NCI-H1048 (cell line): Measurements from ENCODE around the gene CDK14.

Experiments used
- DNase-seq: peaks from one replicate; lab custom pipeline; 2025; lab: John Stamatoyannopoulos, UW

Gene CDK14

DNA sequence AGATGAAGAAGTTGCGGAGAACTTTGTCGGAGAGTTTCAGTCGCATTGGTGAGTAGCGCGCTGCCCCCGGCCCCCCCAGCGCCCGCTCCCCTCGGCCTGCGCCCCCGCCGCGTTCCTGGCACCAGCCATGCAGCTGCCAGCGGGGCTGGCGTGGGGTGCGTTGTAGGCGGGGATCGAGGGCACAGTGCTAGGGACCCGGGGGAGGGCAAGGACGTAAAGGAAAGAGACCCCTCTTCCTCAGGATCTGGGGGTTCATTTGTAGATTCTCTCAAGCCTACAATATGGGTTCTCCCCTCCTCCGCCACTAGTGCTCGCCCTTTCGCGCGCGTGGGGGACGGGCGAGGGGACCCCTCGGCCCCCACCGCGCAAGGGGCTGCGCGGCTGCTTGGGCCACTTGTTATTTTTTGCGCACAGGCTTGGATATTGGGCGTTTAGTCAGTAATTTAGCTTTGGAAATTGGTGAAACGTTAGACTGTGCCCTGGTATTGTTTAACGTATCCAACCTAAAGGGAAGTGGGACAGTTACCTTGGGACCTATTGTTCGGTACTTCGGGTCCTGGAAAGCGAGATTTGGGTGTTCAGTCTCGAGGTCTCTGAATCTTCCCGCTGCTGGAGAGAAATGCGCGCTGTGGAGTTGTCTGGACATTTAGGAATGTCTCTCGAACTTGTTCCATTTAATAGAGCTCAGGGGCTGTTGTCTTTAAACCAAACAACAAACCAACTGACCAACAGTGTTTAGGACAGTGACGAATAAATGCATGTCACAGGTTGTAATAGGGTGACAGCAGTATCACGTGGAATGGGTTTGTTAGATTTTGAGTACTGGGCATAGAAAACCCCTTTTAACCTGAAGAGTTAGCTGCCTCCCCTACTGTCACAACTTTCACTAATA, 796 bp downstream of the CDK14 start:
- no peak for DNase-seq

DNA sequence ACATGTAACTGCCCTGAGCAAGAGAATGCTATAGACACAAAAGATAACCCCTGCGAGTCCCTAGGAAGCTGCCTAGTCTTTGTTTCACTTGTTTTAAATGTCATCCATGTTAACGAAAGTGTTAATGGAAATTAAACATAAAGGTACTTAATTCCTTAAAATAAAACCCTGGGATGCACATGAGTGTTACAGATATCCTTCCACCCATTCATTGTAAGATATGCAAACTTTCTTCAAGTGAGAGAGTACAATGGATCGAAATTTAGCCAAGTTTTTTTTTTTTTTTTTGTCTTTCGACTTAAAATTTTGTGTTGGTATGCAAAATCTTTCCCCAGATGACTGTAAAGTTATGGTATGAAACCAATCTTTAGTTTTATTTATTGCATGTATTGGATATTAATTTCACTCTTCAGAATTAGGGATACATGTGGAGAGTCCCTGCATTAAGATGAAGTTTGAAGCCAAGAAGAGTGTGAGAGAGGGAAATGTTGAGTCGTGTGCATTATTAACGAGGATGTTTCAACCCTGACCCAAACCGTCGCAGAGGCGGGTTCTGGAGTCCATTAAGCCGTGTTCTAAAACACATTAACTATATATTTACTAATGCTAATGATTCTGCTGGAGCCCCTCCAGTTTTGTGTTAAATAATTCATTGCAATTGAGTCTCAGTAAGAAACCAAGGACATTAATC, 1.6 kb downstream of the CDK14 start:
- DNase-seq: no peak

DNA sequence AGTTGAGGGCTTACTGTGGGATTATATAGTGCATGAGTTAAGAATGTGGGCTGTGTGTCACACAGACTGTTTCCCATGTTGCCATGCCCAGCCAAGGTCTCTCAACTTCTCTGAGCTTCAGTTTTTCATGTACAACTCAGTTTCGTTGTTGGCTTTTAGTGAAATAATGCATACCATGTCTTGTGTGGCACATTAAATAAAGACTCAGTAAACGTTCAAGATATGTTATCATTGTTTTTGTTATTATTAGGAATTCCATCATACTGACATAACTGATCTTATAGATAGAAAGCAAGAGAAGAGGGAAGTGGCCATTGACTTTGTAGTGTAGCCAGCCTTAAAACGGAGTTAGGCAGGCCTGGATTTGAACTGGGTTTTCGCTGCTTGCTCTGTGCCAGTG, 2.9 kb downstream of the CDK14 start:
- DNase-seq: no peak

DNA sequence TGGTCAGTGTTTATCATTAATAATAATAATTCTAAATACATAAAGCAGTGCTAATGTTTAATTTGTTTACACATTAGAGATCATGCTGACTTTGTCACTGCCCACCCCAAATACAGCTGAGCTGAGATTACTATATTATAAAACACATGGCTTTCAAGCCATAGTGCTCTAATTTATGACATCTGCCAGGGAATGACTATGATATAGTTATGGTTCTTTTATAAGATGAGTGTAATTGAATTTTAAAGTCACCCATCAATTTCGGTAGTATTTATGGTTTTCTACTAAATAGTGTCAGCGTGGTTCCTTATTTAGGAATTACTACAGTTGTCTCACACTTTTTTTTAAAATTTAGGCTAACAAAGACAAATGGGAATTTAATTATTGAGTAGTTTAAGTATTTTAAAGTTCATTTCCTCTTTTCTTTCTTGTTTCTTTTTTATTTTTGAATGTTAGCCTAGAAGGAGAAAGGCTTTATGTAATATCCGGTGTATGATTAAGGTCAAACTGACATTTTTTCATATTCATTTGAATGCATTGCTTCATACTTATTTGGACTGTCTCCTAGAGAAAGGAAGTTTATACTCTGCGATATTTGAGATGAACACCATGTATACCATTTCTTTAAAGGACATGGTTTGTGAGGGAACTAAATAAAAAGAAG, 3.9 kb downstream of the CDK14 start:
- DNase-seq: no peak

DNA sequence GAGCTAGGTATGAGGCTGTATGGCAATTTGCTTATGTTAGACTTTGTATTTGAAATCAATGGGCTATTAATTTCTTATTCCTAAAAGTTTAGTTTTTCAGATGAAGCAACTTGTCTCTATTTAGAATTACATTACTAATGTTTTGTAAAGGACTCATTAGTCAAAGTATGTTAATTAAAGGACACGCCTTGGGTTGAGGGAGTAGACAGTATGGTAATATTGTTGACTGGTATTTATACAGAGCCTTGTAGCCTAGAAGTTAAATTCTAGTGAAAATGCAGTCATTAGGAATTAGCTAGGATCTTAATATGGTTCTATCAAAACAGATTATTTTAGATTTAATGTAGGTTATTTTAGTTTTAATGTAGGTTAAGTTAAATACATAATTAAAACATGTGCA, 6.2 kb downstream of the CDK14 start:
- no peak for DNase-seq

DNA sequence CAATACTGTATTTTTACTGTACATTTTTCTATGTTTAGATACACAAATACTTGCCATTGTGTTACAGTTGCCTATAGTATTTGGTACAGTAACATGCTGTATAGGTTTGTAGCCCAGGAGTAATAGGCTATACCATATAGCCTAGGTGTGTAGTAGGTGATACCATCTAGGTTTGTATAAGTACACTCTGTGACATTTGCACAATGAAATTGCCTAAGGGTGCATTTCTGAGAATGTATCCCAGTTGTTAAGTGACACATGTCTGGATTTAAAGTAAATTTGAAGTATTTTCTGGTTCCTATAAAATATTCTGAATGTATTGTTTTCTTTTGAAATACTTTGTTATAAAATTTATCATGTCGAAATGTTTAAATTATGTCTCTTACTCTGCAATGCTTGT, 7.2 kb downstream of the CDK14 start:
- no peak for DNase-seq

DNA sequence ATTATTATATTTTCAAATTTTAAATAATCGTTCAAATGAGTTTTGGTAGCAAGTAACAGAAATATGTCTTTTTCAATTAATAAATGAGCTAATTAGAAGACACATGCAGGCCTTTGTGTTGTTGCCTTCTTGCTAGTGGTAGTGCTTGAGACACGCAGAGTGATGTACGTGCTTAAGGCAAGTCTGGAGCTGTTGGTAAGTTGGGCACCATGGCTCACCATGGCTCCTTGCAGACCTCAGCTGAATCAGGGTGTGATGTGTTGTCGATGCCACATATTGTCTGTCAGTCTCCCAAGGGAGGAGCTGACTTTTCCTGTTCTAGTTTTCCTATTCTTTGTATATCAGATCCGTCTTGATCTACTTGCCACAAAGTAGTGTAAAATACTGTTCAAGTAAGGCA, 8.3 kb downstream of the CDK14 start:
- no peak for DNase-seq

DNA sequence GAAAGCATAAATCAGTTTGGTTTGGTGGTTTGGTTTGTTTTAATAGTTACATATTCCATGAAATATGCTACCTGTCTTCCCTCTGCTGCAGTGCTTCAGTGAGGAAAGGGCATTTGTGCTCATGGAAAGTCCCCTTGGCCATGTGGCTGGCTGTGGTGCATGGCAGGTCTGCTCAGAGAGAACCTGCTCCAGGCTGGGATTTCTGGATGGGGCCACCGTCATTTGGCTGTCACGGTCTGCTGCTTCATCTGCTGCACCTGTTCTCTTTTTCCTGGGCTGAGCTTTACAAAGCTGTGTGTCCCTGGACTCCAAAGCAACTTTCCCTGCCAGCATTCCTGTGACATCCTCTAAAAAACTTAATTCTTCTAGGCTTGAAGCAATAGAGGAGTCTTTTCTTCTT, 8.9 kb downstream of the CDK14 start:
- no peak for DNase-seq

DNA sequence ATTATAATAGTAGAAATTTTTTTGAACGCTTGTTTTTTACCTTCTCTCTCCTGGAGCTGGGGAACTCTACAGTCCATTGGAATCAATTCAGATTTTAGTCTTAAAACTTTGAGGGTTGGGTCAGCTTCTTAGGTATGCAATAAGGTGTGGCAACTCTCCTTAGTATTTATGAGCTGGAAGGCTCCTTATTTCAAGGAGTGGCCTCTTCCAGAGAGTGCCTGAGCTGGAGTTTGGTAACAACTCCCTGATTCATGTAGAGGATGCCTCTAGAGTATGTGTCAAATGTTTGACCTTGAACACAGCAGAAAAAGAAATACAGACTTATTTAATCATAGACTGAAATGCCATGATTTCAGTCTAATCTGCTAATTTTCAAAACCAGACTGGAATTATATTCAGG, 11.1 kb downstream of the CDK14 start:
- DNase-seq: no peak

DNA sequence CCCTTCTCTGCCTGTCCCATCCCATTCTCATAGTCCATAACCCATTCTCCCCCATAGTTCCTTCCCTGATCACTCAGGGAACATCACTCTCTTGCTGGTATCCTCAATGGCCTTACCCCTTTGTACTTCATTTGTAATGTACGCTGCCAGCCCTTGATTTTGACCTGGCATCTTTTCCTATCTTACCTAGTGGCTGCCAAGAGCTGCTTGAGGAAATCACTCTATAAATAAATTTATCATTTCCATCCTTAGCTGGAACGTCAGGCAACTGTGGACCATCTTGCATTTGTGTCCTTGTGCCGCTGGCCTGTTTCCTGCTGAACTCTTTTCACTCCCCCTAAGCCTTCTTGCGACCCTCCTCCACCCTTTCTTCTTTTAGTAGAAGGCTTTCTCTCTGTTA, 14.0 kb downstream of the CDK14 start:
- DNase-seq: no peak

DNA sequence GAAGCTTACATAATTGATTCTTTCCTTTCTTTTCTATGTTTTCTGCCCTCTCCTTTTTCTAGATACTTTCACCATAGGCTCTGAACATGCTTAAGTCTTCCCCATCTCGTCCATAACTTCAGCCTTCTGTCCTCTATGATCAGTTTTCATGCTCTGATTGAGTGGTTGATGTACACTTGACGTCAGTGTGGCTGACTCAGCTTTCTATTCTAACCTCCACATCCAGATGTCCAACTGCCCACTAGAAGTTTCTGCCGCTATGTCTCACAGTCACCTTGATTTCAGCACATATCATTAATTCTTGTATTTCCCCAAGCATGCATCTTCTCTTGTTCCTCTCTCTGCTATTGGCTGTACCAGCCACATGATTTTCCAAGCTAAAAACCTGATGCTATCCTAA, 15.0 kb downstream of the CDK14 start:
- DNase-seq: no peak

DNA sequence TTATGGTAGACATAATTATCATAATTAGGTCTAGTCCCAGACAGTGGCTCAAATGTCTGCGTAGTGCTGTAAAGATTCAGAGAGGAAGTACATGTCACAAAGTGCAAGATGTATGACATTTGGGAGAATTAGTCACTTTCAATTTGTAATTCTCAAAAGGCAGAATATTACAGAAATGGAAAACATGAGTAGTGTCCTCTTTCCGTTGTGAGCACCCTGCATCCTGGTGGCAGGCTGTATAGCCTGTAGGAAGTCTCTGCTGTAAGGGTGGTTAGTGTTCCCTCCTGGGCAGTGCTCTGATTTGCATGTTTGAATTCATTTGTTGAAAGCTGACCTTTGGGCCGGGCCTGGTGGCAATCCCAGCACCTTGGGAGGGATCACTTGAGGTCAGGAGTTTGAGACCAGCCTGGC, 17.0 kb downstream of the CDK14 start:
- DNase-seq: no peak

DNA sequence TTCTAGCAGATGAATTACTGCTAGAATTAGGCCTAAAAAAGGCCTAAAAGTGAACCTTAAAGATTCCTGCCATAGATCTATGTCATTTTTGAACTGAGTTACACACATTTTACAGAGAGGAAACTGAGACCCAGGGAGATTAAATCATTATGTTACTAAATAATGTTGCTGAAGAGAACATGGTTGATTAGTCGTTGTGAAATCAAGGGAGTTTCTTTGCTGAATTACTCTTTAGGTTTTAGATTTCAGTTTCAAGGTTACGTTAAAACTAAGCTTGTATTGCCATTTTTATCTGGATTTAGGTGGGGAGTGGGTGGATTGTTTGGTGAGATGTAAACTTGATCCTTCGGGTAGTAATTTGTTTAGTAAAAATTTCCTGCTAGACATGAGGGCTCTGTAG, 21.3 kb downstream of the CDK14 start:
- no peak for DNase-seq

DNA sequence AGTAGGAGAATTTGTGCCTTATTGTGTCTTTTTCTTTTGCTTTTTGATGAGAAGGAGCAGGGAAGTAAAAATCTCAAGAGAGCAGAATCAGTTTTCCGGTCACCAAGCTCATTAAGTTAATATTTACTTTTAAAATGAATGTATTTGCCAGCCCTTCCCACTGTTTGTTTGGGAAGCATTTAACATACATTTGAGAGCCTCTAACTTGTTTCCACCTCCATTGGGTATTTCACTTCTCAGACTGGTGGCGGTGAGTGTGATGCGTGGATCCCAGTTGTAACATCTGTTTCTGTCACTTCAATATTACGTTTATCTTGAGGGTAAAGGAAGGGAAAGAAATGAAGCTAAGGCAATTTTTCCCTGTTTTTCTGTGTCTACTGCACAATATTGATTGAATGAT, 22.8 kb downstream of the CDK14 start:
- DNase-seq: no peak

DNA sequence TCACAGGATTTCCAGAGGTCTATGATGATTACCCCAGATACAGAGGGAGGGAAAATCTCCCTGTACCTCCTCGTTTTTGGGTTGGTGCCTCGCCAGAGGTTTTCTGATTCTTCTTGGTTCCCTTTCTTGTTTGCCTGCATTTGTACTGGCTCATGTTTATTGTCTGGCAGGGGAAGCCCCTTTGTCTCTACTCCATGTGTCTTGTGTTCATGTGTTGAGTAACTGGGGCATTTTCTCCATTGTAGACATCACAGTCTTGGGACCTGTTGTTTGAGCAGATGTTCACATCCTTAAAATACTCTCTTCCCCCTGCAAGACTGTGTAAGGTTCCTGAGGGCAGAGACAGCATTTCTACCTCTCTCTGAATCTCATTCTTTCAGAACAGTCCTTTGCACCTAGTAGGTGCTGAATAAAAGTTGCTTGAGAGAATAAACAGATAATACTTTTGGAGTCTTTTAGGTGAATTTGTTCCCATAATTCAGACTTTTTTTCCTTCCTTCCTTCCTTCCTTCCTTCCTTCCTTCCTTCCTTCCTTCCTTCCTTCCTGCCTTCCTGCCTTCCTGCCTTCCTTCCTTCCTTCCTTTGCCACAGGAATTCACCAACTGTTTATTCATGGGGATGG, 25.1 kb downstream of the CDK14 start:
- DNase-seq: no peak

DNA sequence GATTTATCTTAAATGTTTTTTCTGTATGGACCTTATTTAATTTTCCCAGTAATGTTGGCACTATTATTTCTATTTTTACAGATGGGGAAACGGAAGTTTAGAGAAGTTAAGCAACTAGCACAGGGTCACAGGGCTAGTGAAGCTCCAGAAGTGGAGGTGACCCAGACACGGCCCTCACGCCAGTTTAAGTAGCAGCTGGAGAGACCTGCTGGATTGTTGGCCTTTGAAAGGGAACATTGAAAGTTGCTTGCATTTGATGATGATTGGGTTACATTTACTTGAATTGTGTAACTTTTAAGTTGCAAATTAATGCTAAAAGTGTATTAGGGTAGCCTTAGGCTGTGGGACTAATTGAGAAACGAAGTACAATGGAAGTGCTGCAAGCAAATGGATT, 25.6 kb downstream of the CDK14 start:
- DNase-seq: no peak

DNA sequence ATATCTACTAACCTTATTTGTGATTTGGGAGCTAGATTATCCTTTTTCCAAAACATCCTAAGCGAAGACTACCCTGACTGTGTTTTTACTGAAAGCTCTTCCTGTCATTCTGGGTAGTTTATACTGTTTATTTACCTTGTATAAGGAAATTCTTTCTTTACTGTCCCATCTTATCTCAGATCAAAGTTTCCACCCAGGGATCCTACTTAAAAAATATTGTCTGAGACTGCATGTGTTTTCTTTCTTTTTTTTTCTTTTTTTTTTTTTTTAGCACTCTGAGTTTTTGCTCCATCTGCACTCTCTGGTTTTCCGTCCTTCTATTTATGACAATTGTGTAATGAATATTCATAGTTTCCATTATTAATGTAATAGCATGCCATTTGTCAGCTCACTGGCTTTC, 26.5 kb downstream of the CDK14 start:
- DNase-seq: no peak

DNA sequence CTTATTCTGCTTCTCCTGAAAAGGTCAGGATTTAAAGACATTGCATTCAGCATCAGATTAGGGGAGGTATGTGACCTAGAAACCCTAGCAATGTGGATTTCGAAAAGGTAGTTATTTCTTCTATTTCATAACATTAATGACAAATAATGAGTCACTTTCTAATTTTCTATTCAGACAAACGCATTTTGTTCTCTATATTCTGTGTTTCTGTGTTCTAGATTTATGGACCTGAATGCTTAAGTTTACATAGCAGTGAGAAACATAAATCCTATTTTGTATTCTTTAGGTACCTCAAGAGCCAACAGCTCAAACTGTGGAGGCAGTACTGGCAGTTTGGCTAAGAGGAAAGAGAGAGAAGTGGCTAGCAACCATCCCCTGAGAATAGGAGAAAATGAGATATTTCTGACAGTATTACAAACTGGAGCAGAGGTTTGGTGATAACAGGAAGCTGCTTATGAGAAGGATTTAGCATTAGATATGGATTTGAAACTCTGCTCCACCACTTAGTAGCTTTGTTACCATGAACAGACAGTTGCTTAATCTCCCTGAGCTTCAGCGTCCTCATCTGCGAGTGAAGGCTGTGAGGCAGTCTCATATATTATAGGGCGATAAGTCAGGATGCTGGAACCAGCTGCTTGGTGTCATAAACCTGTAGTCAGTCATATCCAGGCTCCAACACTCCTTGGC, 28.2 kb downstream of the CDK14 start:
- DNase-seq: no peak

DNA sequence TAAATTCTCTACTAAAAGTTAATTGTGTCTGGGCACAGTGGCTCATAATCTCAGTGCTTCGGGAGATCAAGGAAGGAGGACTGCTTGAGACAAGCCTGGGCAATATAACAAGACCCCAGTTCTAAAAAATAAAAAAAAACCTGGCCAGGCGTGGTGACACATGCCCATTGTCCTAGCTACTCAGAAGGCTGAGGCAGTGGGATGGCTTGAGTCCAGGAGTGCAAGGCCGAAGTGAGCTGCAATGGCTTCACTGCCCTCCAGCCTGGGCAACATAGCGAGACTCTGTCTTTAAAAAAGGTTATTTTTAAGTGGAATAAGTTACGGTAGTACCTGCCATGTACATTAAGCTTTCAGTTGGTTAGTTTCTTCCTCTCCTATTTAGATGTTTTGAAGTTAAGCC, 28.9 kb downstream of the CDK14 start:
- no peak for DNase-seq

DNA sequence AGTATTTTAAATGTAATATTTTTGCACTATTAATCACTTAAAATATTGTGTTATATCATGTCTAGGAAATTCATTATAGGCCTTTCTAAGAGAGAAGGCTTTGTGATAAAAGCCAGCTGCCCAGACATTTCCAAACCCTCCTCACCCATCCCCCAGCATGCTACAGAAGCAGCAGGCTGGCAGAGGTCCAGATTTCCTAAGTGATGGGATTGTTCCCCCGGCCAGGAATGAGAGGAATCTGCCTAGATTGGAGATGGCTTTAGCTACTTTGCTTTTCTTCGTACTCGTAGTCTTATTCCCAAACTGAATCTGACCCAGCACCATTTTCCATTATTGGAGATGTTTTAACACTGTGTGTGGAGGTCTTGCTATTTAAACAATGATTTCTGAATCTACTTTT, 29.4 kb downstream of the CDK14 start:
- no peak for DNase-seq

DNA sequence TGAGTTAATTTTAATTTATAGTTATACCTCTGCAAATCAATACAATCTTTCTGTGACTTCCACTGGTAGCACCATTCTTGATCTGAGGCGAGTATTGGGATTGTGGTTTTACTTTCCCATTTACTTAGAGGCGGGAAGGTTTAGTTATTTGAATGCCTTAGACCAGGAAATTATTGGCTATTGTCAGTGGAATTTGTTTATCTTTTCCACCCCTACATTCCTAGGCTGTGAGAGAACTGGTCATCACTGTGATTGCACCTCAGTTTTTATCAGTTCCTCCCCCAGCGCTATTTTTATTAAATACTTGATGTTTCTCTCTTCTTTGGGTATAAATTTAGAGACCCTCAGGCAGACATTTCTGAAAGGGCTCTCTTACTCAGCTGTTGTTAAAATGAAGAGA, 29.9 kb downstream of the CDK14 start:
- DNase-seq: no peak

DNA sequence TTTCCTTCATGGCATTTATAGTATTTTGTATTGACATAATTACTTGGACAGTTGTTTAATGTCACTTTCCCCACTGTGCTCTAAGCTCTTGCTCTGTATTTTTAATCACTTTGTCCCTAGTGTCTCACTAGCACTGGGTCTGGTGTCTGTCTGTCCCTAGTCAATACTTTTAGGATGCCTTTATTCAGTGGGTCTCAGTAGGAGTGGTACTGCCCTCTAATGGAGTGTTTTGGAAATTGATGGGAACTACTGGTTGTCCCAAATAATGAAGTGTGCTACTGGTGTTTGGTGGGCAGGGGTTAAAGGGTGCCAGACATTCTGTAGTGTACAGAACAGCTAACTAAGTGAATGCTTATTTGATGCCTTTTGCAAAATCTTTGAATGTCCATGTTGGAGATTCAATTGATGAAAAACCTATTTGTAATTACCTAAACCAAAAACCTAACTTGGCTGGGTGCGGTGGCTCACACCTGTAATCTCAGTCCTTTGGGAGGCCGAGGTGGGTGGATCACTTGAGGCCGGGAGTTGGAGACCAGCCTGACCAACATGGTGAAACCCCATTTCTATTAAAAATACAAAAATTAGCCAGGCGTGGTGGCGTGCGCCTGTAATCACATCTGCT, 33.3 kb downstream of the CDK14 start:
- no peak for DNase-seq
